HepG2 (cell line): ENCODE results near the gene RCOR1. TPM values are rescaled to one million over a fixed set of nuclear protein-coding genes. Genes with fewer than 3 reads are reported as not detected.

Experiments used
- ARNT2 ChIP-seq: sonication (generic); formaldehyde crosslinking; IDR thresholded peaks from 2 replicates; pipeline ENCODE4 v1.8.0; 2022; ENCODE audit warnings: mild to moderate bottlenecking, low read depth, missing genetic modification reagents, moderate library complexity
- ATAD3A ChIP-seq: sonication (generic); formaldehyde crosslinking; IDR thresholded peaks from 2 replicates; pipeline ENCODE4 v1.4.0; 2020; ENCODE audit warnings: missing genetic modification reagents
- BORCS8-MEF2B ChIP-seq: sonication (generic); formaldehyde crosslinking; IDR thresholded peaks from 2 replicates; pipeline ENCODE4 v1.8.0; 2022; ENCODE audit warnings: mild to moderate bottlenecking, missing genetic modification reagents
- BRF2 ChIP-seq: sonication (generic); formaldehyde crosslinking; IDR thresholded peaks from 2 replicates; pipeline ENCODE4 v1.8.1; 2022; ENCODE audit warnings: mild to moderate bottlenecking, missing genetic modification reagents
- GABPA ChIP-seq, 2 experiments: IDR thresholded peaks; 2 replicates each; pipeline ENCODE4 v1.6.1; 2011 to 2016; ENCODE audit warnings: low read depth in 2 of 2, low read length in 1 of 2, missing biosample characterization in 1 of 2, missing genetic modification characterization in 1 of 2
- IRF9 ChIP-seq: sonication (generic); formaldehyde crosslinking; IDR thresholded peaks from 2 replicates; pipeline ENCODE4 v1.8.0; 2022; ENCODE audit warnings: missing genetic modification reagents, mild to moderate bottlenecking, borderline replicate concordance
- JARID2 ChIP-seq: sonication (generic); formaldehyde crosslinking; IDR thresholded peaks from 2 replicates; pipeline ENCODE4 v1.8.1; 2023; ENCODE audit warnings: missing genetic modification reagents, inconsistent platforms; ENCODE audit not compliant: insufficient replicate concordance
- MLXIP ChIP-seq: sonication (generic); formaldehyde crosslinking; IDR thresholded peaks from 2 replicates; pipeline ENCODE4 v1.9.0; 2021; ENCODE audit warnings: missing genetic modification reagents, borderline replicate concordance
- NAIF1 ChIP-seq: sonication (generic); formaldehyde crosslinking; IDR thresholded peaks from 2 replicates; pipeline ENCODE4 v1.5.0; 2020; ENCODE audit warnings: mild to moderate bottlenecking, missing genetic modification reagents, borderline replicate concordance
- NFKBIZ ChIP-seq: IDR thresholded peaks from 2 replicates; pipeline ENCODE4 v1.6.1; 2018; ENCODE audit warnings: missing genetic modification reagents, missing compliant biosample characterization
- PITX1 ChIP-seq: sonication (generic); formaldehyde crosslinking; IDR thresholded peaks from 2 replicates; pipeline ENCODE4 v1.5.1; 2020; ENCODE audit warnings: mild to moderate bottlenecking, missing genetic modification reagents
- PRPF4 ChIP-seq: fragments of 200-400 bp; formaldehyde crosslinking; IDR thresholded peaks from 2 replicates; pipeline ENCODE4 v1.6.1; 2016; ENCODE audit warnings: low read length, low read depth; ENCODE audit not compliant: poor library complexity, severe bottlenecking
- SAP130 ChIP-seq: IDR thresholded peaks from 2 replicates; pipeline ENCODE4 v1.6.1; 2016; ENCODE audit warnings: low read depth
- SIN3A ChIP-seq: IDR thresholded peaks from 2 replicates; pipeline ENCODE4 v1.6.1; 2011; ENCODE audit warnings: low read depth, mild to moderate bottlenecking, control low read depth, low read length, borderline replicate concordance
- XRCC5 ChIP-seq: fragments of 200-400 bp; formaldehyde crosslinking; optimal IDR thresholded peaks from 2 replicates; pipeline ENCODE3; 2017; ENCODE audit warnings: mild to moderate bottlenecking, low read length
- ZNF101 ChIP-seq: sonication (generic); formaldehyde crosslinking; IDR thresholded peaks from 2 replicates; pipeline ENCODE4 v1.4.0; 2020; ENCODE audit warnings: mild to moderate bottlenecking, low read depth, missing genetic modification reagents, borderline replicate concordance
- ZNF224 ChIP-seq: sonication (generic); formaldehyde crosslinking; IDR thresholded peaks from 2 replicates; pipeline ENCODE4 v1.5.0; 2020; ENCODE audit warnings: mild to moderate bottlenecking, missing genetic modification reagents
- ZNF256 ChIP-seq: sonication (generic); formaldehyde crosslinking; conservative IDR thresholded peaks from 2 replicates; pipeline ENCODE4 v1.4.0; 2020; ENCODE audit warnings: missing genetic modification reagents
- ZNF512B ChIP-seq: sonication (generic); formaldehyde crosslinking; IDR thresholded peaks from 2 replicates; pipeline ENCODE4 v1.5.1; 2020; ENCODE audit warnings: missing genetic modification reagents, mild to moderate bottlenecking, borderline replicate concordance
- ZNF678 ChIP-seq: sonication (generic); formaldehyde crosslinking; IDR thresholded peaks from 2 replicates; pipeline ENCODE4 v1.4.0; 2020; ENCODE audit warnings: mild to moderate bottlenecking, missing genetic modification reagents
- ZNF772 ChIP-seq: sonication (generic); formaldehyde crosslinking; IDR thresholded peaks from 2 replicates; pipeline ENCODE4 v1.5.0; 2020; ENCODE audit warnings: mild to moderate bottlenecking, missing genetic modification reagents
- ZNF792 ChIP-seq: IDR thresholded peaks from 2 replicates; pipeline ENCODE4 v1.6.1; 2016
- ZNF891 ChIP-seq: sonication (generic); formaldehyde crosslinking; IDR thresholded peaks from 2 replicates; pipeline ENCODE4 v1.5.0; 2020; ENCODE audit warnings: mild to moderate bottlenecking, missing genetic modification reagents
- polyA plus RNA-seq, 8 experiments: library from polyadenylated mRNA; depleted of rRNA in 3 of 8; stranded (reverse) in 7 of 8; unstranded in 1 of 8; fragments of >200 nt; fragmentation: Illumina TruSeq in 4 of 8; extraction: Trizol in 4 of 8; gene quantifications; 2 replicates each; pipeline versions ENCODE4 v1.2.1 to v1.2.3, GENCODE V29; 2011 to 2016; ENCODE audit warnings: low read depth in 4 of 8, missing spikeins in 1 of 8, mixed read lengths in 1 of 8; ENCODE audit not compliant: insufficient read depth in 1 of 8
- total RNA-seq, 5 experiments: library from RNA; depleted of rRNA; stranded (reverse); fragments of >200 nt; fragmentation: Illumina TruSeq; extraction: Trizol; gene quantifications; 2 replicates each; pipeline ENCODE4 v1.2.3, GENCODE V29; 2016; ENCODE audit warnings: low read depth in 1 of 5

The RCOR1 gene
- total and polyA plus RNA-seq, 2 of the 13 experiments (the other 11 are each of a cell fraction or from before 2014, with no cell fraction given) = 10.2 to 11.1 TPM

- peak; percentile 89 for TF ChIP-seq XRCC5
- no peak for TF ChIP-seq SIN3A
- TF ChIP-seq ZNF512B (CRISPR knock-in tag) = no peak
- no peak for TF ChIP-seq BORCS8-MEF2B
- TF ChIP-seq NFKBIZ = no peak
- TF ChIP-seq SAP130 (CRISPR knock-in tag) = peak; percentile 71
- TF ChIP-seq PITX1 (CRISPR knock-in tag) = peak; percentile 64; the same call in 1 of the 2 replicates
- no peak for TF ChIP-seq GABPA (IDR thresholded peaks at IDR 0.05; ENCODE audit: low read depth, low read length)
- peak; percentile 9; the same call in 1 of the 2 replicates for TF ChIP-seq GABPA (CRISPR knock-in tag; IDR thresholded peaks at IDR 0.05; ENCODE audit: low read depth)
- no peak for TF ChIP-seq IRF9 (CRISPR knock-in tag)
- TF ChIP-seq PRPF4 = no peak
- no peak for TF ChIP-seq ZNF224 (CRISPR knock-in tag)
- TF ChIP-seq JARID2 (CRISPR knock-in tag) = no peak
- no peak for TF ChIP-seq ZNF256 (CRISPR knock-in tag)
- TF ChIP-seq ZNF891 (CRISPR knock-in tag) = no peak
- TF ChIP-seq NAIF1 = no peak
- TF ChIP-seq ZNF772 = no peak
- TF ChIP-seq MLXIP (CRISPR knock-in tag) = no peak
- no peak for TF ChIP-seq BRF2 (CRISPR knock-in tag)
- no peak for TF ChIP-seq ZNF101
- no peak for TF ChIP-seq ZNF678 (CRISPR knock-in tag)
- peak; percentile 61; the same call in 1 of the 2 replicates for TF ChIP-seq ZNF792 (CRISPR knock-in tag)
- TF ChIP-seq ATAD3A (CRISPR knock-in tag) = no peak
- TF ChIP-seq ARNT2 (CRISPR knock-in tag) = no peak
Measured at GRCh38 chr14:102590667-102591099, 1.8 kb upstream of the RCOR1 start (continued).
